Endothelial cell of umbilical vein (primary cell): ENCODE measurements around the gene SLC7A6. TPM values are rescaled to one million over a fixed set of nuclear protein-coding genes. Genes with fewer than 3 reads are reported as not detected.

Experiments
- BruUV-seq: library from RNA; stranded (reverse); fragments of 400-500 nt; replicated peaks from 2 replicates; lab custom pipeline; 2021; lab: Mats Ljungman, UMichigan
- CTCF ChIA-PET: fragments of 300-600, 350-600 bp; sonication (Branson Sonifier 250); formaldehyde crosslinking; loops from one replicate; lab custom pipeline; 2021; ENCODE audit warnings: antibody characterized with exemption, inconsistent platforms; lab: Charles Lee
- POLR2A ChIA-PET: fragments of 300-600, 350-600 bp; sonication (Branson Sonifier 250); formaldehyde crosslinking; loops from one replicate; lab custom pipeline; 2021; ENCODE audit warnings: antibody characterized with exemption, inconsistent platforms; lab: Charles Lee
- DNase-seq: peaks from one replicate; pipeline ENCODE4 v3.0.0-alpha.2; 2011; ENCODE audit warnings: low read depth, low spot score
- FAIRE-seq: peaks from 2 replicates; lab custom pipeline; 2011; peaks lifted over from hg19 to GRCh38; lab: Jason Lieb, UNC
- H2AFZ ChIP-seq: 2 replicates; pipeline ENCODE4 v1.6.0; 2012; ENCODE audit warnings: low read depth, low read length, control low read depth, inconsistent platforms
- H3K27ac ChIP-seq: 2 replicates; pipeline ENCODE4 v1.5.1; 2011; ENCODE audit warnings: low read depth, mild to moderate bottlenecking, control low read depth, low read length, moderate library complexity; ENCODE audit not compliant: insufficient read depth
- H3K27me3 ChIP-seq, 2 experiments: 2 replicates each; pipeline versions ENCODE4 v1.6.0 to v1.6.1; 2011; ENCODE audit warnings: low read length in 2 of 2, mixed read lengths in 1 of 2; ENCODE audit not compliant: control insufficient read depth in 2 of 2, insufficient read depth in 2 of 2
- H3K36me3 ChIP-seq, 2 experiments: 2 replicates in 1 of 2; 3 replicates in 1 of 2; pipeline ENCODE4 v1.5.1; 2011; ENCODE audit warnings: low read length in 2 of 2, mild to moderate bottlenecking in 1 of 2, moderate library complexity in 1 of 2; ENCODE audit not compliant: control insufficient read depth in 2 of 2, insufficient read depth in 2 of 2; ENCODE audit errors: extremely low read depth in 1 of 2
- H3K4me1 ChIP-seq: 3 replicates; pipeline ENCODE4 v1.5.1; 2011; ENCODE audit warnings: mild to moderate bottlenecking, low read length; ENCODE audit not compliant: control insufficient read depth, insufficient read depth; ENCODE audit errors: extremely low read depth
- H3K4me2 ChIP-seq: 2 replicates; pipeline ENCODE4 v1.6.1; 2011; ENCODE audit warnings: low read length, control low read depth, mixed read lengths; ENCODE audit not compliant: insufficient read depth
- H3K4me3 ChIP-seq, 3 experiments: fragments of 200-600 bp in 1 of 3; sonication (generic), shearing (Covaris generic) in 1 of 3; replicated peaks in 1 of 3; 2 replicates each; pipeline ENCODE4 v1.5.1; 2011 to 2016; ENCODE audit warnings: control low read depth in 3 of 3, low read length in 3 of 3, mild to moderate bottlenecking in 2 of 3, inconsistent platforms in 1 of 3, low read depth in 1 of 3, moderate library complexity in 1 of 3; ENCODE audit not compliant: insufficient read depth in 1 of 3
- H3K79me2 ChIP-seq: 2 replicates; pipeline ENCODE4 v1.6.0; 2012; ENCODE audit warnings: low read length, inconsistent platforms; ENCODE audit not compliant: control insufficient read depth, insufficient read depth
- H3K9ac ChIP-seq: replicated peaks from 2 replicates; pipeline ENCODE3; 2011; ENCODE audit warnings: low read length, control low read depth; ENCODE audit not compliant: insufficient read depth; ENCODE audit errors: extremely low read depth
- H3K9me1 ChIP-seq: replicated peaks from 3 replicates; pipeline ENCODE4 v1.6.0; 2011; ENCODE audit warnings: mild to moderate bottlenecking, low read length; ENCODE audit not compliant: control insufficient read depth, insufficient read depth; ENCODE audit errors: extremely low read depth
- H3K9me3 ChIP-seq: replicated peaks from 2 replicates; pipeline ENCODE4 v1.5.1; 2012; ENCODE audit warnings: low read length, inconsistent platforms; ENCODE audit not compliant: control insufficient read depth, insufficient read depth
- H4K20me1 ChIP-seq: replicated peaks from 2 replicates; pipeline ENCODE3; 2011; ENCODE audit warnings: mild to moderate bottlenecking, low read length; ENCODE audit not compliant: control insufficient read depth, insufficient read depth; ENCODE audit errors: extremely low read depth
- CTCF ChIP-seq, 2 donors: IDR thresholded peaks; 1 replicate in 1 of 2; 2 replicates in 1 of 2; pipeline ENCODE4 v1.5.1; 2011; ENCODE audit warnings: low read length in 2 of 2, mild to moderate bottlenecking in 2 of 2, moderate library complexity in 2 of 2, control low read depth in 1 of 2, inconsistent platforms in 1 of 2, low read depth in 1 of 2; ENCODE audit not compliant: insufficient read depth in 1 of 2; ENCODE audit errors: extremely low read depth in 1 of 2
- EZH2 ChIP-seq: IDR thresholded peaks from 2 replicates; pipeline ENCODE4 v1.6.1; 2012; ENCODE audit warnings: borderline replicate concordance, low read depth, mild to moderate bottlenecking, moderate library complexity, low read length, inconsistent platforms; ENCODE audit not compliant: severe bottlenecking
- FOS ChIP-seq: IDR thresholded peaks from 2 replicates; pipeline ENCODE4 v1.6.1; 2011; ENCODE audit warnings: mild to moderate bottlenecking, low read length, moderate library complexity, borderline replicate concordance; ENCODE audit not compliant: insufficient read depth
- GATA2 ChIP-seq: IDR thresholded peaks from 2 replicates; pipeline ENCODE4 v1.7.0; 2011; ENCODE audit warnings: low read depth, mild to moderate bottlenecking, moderate library complexity, mixed read lengths, low read length; ENCODE audit not compliant: insufficient read length, insufficient read depth
- JUN ChIP-seq: IDR thresholded peaks from 2 replicates; pipeline ENCODE4 v1.6.1; 2011; ENCODE audit warnings: borderline replicate concordance, low read depth; ENCODE audit not compliant: insufficient read length, insufficient read depth
- MAX ChIP-seq: IDR thresholded peaks from 2 replicates; pipeline ENCODE4 v1.6.1; 2011; ENCODE audit not compliant: insufficient read depth, insufficient read length
- MYC ChIP-seq: IDR thresholded peaks from one replicate; pipeline ENCODE4 v1.6.1; 2011; ENCODE audit warnings: mild to moderate bottlenecking, low read depth, low read length
- POLR2A ChIP-seq: IDR thresholded peaks from 2 replicates; pipeline ENCODE4 v1.6.1; 2012; ENCODE audit warnings: low read depth, mild to moderate bottlenecking, control low read depth, low read length
- POLR2AphosphoS5 ChIP-seq: IDR thresholded peaks from 2 replicates; pipeline ENCODE4 v1.6.1; 2012; ENCODE audit warnings: low read depth, mild to moderate bottlenecking, control low read depth, low read length, moderate library complexity; ENCODE audit not compliant: insufficient read depth
- dilution Hi-C: fragments of 300-500 bp; cut with MboI; formaldehyde crosslinking; loops from one replicate; pipeline ENCODE4 v1.15.0; 2019; ENCODE audit warnings: low sequenced_read_pairs; ENCODE audit not compliant: extremely low pct_ligation_motif_present
- intact Hi-C: fragments of 100-400 bp; cut with micrococcal nuclease; formaldehyde crosslinking; loops from one replicate; pipeline ENCODE4 v1.10.0; 2022
- polyA plus RNA-seq, 4 experiments: library from polyadenylated mRNA; depleted of rRNA in 3 of 4; stranded (reverse) in 3 of 4; unstranded in 1 of 4; fragments of >200 nt; gene quantifications; 2 replicates each; pipeline versions ENCODE4 v1.2.1 to v1.2.3, GENCODE V29; 2011 to 2012; ENCODE audit warnings: missing spikeins in 1 of 4
- total RNA-seq: library from RNA; stranded (reverse); gene quantifications from 2 replicates; pipeline ENCODE4 v1.2.3, GENCODE V29; 2021

The SLC7A6 gene
- total and polyA plus RNA-seq, 2 donors (not counting 3 experiments of a cell fraction or from before 2014, with no cell fraction given) = 68.0 to 86.5 TPM

GRCh38 chr16:68232335-68232734 lies 32.0 kb upstream of the SLC7A6 start:
- Histone ChIP-seq H3K9me1 (no peaks in the 10 kb centered on the region), H3K4me2 (no peak overlapping the region), H4K20me1 (no peaks in the 10 kb centered on the region), H3K27ac (no peak overlapping the region), H3K9me3 (no peaks in the 10 kb centered on the region), H3K27me3 (no peaks in the 10 kb centered on the region), H2AFZ (no peak overlapping the region), H3K79me2 (no peaks in the 10 kb centered on the region), H3K36me3 (no peaks in the 10 kb centered on the region), H3K4me1 (peaks cover 10% of the 10 kb centered on the region), H3K4me3 (no peak overlapping the region), H3K9ac (no peak overlapping the region)
- TF ChIP-seq POLR2A (no peak), JUN (no peak), GATA2 (no peak), CTCF (IDR thresholded peaks at IDR 0.05; ENCODE audit: extremely low read depth in 1 of 2, insufficient read depth in 1 of 2, low read depth in 1 of 2, low read length in 2 of 2) (no peak), MAX (no peak), FOS (no peak), EZH2 (no peak), MYC (no peak), POLR2AphosphoS5 (no peak)
- DNase-seq (no peak), FAIRE-seq (no peak)
- no TSS peak for BruUV-seq
- dilution Hi-C loops (no loop called here), intact Hi-C loops (no loop called here)
- CTCF ChIA-PET = interaction anchor here (0.8 kb wide), 1 partner anchor 191 kb away, joined by 3 read pairs; no protein-coding TSS in a partner anchor
- POLR2A ChIA-PET = no interaction called here
